ENCODE data around the gene SEC14L3. TPM values are rescaled to one million over a fixed set of nuclear protein-coding genes. Genes with fewer than 3 reads are reported as not detected.
"Not testable (repeated sequence)": the region's sequence is repeated elsewhere in the genome, so short reads cannot be mapped to it uniquely, and the experiment has no call there.

Gene SEC14L3
- total RNA-seq, 1 experiment from 2014 or later, result not detected

GRCh38 chr22:30453731-30454510, 17.9 kb downstream of the SEC14L3 start:
- H3K9me3 ChIP-seq, result no peaks in the 10 kb centered on the region
- Mint-ChIP-seq H3K27me3 (ENCODE audit: insufficient read depth, unreplicated experiment) (no peaks in the 10 kb centered on the region), H3K4me1 (ENCODE audit: low read depth, unreplicated experiment) (peaks cover 12% of the 10 kb centered on the region), H3K36me3 (ENCODE audit: insufficient read depth, unreplicated experiment) (peaks cover 6% of the 10 kb centered on the region), H3K27ac (ENCODE audit: unreplicated experiment) (no peak overlapping the region), H3K4me3 (ENCODE audit: unreplicated experiment) (no peak overlapping the region), H3K9me3 (ENCODE audit: unreplicated experiment) (no peaks in the 10 kb centered on the region)
- no peak overlapping the region for H3K4me3 ChIP-seq (ENCODE audit: low read depth, low read length)
- TF ChIP-seq, protein P1, sequence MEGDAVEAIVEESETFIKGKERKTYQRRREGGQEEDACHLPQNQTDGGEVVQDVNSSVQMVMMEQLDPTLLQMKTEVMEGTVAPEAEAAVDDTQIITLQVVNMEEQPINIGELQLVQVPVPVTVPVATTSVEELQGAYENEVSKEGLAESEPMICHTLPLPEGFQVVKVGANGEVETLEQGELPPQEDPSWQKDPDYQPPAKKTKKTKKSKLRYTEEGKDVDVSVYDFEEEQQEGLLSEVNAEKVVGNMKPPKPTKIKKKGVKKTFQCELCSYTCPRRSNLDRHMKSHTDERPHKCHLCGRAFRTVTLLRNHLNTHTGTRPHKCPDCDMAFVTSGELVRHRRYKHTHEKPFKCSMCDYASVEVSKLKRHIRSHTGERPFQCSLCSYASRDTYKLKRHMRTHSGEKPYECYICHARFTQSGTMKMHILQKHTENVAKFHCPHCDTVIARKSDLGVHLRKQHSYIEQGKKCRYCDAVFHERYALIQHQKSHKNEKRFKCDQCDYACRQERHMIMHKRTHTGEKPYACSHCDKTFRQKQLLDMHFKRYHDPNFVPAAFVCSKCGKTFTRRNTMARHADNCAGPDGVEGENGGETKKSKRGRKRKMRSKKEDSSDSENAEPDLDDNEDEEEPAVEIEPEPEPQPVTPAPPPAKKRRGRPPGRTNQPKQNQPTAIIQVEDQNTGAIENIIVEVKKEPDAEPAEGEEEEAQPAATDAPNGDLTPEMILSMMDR (IDR thresholded peaks at IDR 0.05; ENCODE audit: insufficient read depth in 1 of 2, low read depth in 1 of 2, low read length in 1 of 2, severe bottlenecking in 1 of 2, unreplicated experiment in 1 of 2), result no peak
- BruUV-seq (replicated peaks), result no TSS peak
- intact Hi-C loops (cut with micrococcal nuclease; ENCODE audit: unreplicated experiment), result no loop called here
- no peak for DNase-seq
- H3K36me3 ChIP-seq (ENCODE audit: control insufficient read depth, insufficient read depth, low read length), result no peaks in the 10 kb centered on the region
- H3K27me3 ChIP-seq (replicated peaks; ENCODE audit: control insufficient read depth, insufficient read depth, low read length), result no peaks in the 10 kb centered on the region
- CTCF ChIA-PET, result no interaction called here
- H3K4me1 ChIP-seq, result peaks cover 13% of the 10 kb centered on the region
- POLR2A ChIA-PET, result no interaction called here

- peaks cover 6% of the 10 kb centered on the region for H3K36me3 Mint-ChIP-seq (ENCODE audit: insufficient read depth, unreplicated experiment)
- no peaks in the 10 kb centered on the region for H3K27me3 ChIP-seq (replicated peaks; ENCODE audit: control insufficient read depth, insufficient read depth, low read length)
- H3K4me1 Mint-ChIP-seq (ENCODE audit: low read depth, unreplicated experiment), result peaks cover 16% of the 10 kb centered on the region
- POLR2A ChIA-PET, result interaction anchor here (0.7 kb wide), 1 partner anchor 32 kb away, joined by 3 read pairs; no protein-coding TSS in a partner anchor
- H3K36me3 ChIP-seq (ENCODE audit: control insufficient read depth, insufficient read depth, low read length), result no peaks in the 10 kb centered on the region
- H3K4me3 Mint-ChIP-seq (ENCODE audit: unreplicated experiment), result no peak overlapping the region
- CTCF ChIA-PET, result no interaction called here
- intact Hi-C loops (cut with micrococcal nuclease; ENCODE audit: unreplicated experiment), result no loop called here
- H3K4me3 ChIP-seq (ENCODE audit: low read depth, low read length), result no peak overlapping the region
- no peaks in the 10 kb centered on the region for H3K27me3 Mint-ChIP-seq (ENCODE audit: insufficient read depth, unreplicated experiment)
- H3K9me3 Mint-ChIP-seq (ENCODE audit: unreplicated experiment), result no peaks in the 10 kb centered on the region
- H3K27ac Mint-ChIP-seq (ENCODE audit: unreplicated experiment), result no peak overlapping the region
- no peak for DNase-seq
- H3K4me1 ChIP-seq, result peaks cover 13% of the 10 kb centered on the region
- H3K9me3 ChIP-seq, result no peaks in the 10 kb centered on the region
- TF ChIP-seq, protein P1 (IDR thresholded peaks at IDR 0.05; ENCODE audit: insufficient read depth in 1 of 2, low read depth in 1 of 2, low read length in 1 of 2, severe bottlenecking in 1 of 2, unreplicated experiment in 1 of 2), result no peak
- no TSS peak for BruUV-seq (replicated peaks)
Measured at GRCh38 chr22:30452861-30453260, 19.0 kb downstream of the SEC14L3 start.

GRCh38 chr22:30451488-30451887, 20.3 kb downstream of the SEC14L3 start:
- CTCF ChIA-PET, result interaction anchor here (1.3 kb wide), 1 partner anchor 29 kb away, joined by 4 read pairs; no protein-coding TSS in a partner anchor
- intact Hi-C loops (cut with micrococcal nuclease; ENCODE audit: unreplicated experiment); H3K4me3 ChIP-seq (ENCODE audit: low read depth, low read length); H3K9me3 Mint-ChIP-seq (ENCODE audit: unreplicated experiment); H3K27me3 Mint-ChIP-seq (ENCODE audit: insufficient read depth, unreplicated experiment); BruUV-seq (replicated peaks); H3K27me3 ChIP-seq (replicated peaks; ENCODE audit: control insufficient read depth, insufficient read depth, low read length); H3K9me3 ChIP-seq; POLR2A ChIA-PET; H3K36me3 ChIP-seq (ENCODE audit: control insufficient read depth, insufficient read depth, low read length); H3K36me3 Mint-ChIP-seq (ENCODE audit: insufficient read depth, unreplicated experiment): not testable (repeated sequence)
- DNase-seq, result peak; percentile 56 to 64
- peaks cover 13% of the 10 kb centered on the region for H3K4me1 ChIP-seq
- Mint-ChIP-seq H3K27ac (ENCODE audit: unreplicated experiment) (peak overlapping the region; percentile 73), H3K4me1 (ENCODE audit: low read depth, unreplicated experiment) (peaks cover 16% of the 10 kb centered on the region), H3K4me3 (ENCODE audit: unreplicated experiment) (peak overlapping the region; percentile 55)
